K562 (cell line): ENCODE data around the gene SART1. TPM values are rescaled to one million over a fixed set of nuclear protein-coding genes. Genes with fewer than 3 reads are reported as not detected.

Source experiments
- HNRNPLL ChIP-seq: fragments of 200-400 bp; formaldehyde crosslinking; IDR thresholded peaks from 2 replicates; pipeline ENCODE4 v1.6.1; 2017; ENCODE audit warnings: low read length, low read depth, mild to moderate bottlenecking; ENCODE audit not compliant: poor library complexity, severe bottlenecking
- RB1 ChIP-seq: fragments of 450-650 bp; IDR thresholded peaks from 2 replicates; pipeline ENCODE4 v1.6.1; 2017; ENCODE audit warnings: low read depth, mild to moderate bottlenecking
- REST ChIP-seq, 2 experiments: fragments of 450-650 bp; formaldehyde crosslinking in 1 of 2; IDR thresholded peaks; 2 replicates each; pipeline versions ENCODE4 v1.4.0 to v1.6.1; 2014 to 2020; ENCODE audit warnings: mild to moderate bottlenecking in 2 of 2, borderline replicate concordance in 1 of 2, low read depth in 1 of 2
- ZBTB11 ChIP-seq, 3 experiments: fragments of 200-800 bp in 1 of 3; fragments of 250-450 bp in 1 of 3; fragments of 450-650 bp in 1 of 3; sonication (Bioruptor Pico) in 1 of 3; sonication (Bioruptor generic) in 1 of 3; formaldehyde crosslinking in 1 of 3; IDR thresholded peaks; 2 replicates each; pipeline versions ENCODE4 v1.6.1 to v1.8.0; 2016 to 2022; ENCODE audit warnings: mild to moderate bottlenecking in 2 of 3, missing genetic modification characterization in 2 of 3, missing compliant biosample characterization in 1 of 3, moderate library complexity in 1 of 3
- ZNF232 ChIP-seq: sonication (generic); formaldehyde crosslinking; IDR thresholded peaks from 2 replicates; pipeline ENCODE4 v1.8.0; 2022; ENCODE audit warnings: mild to moderate bottlenecking, missing genetic modification reagents
- ZNF695 ChIP-seq: fragments of 450-650 bp; formaldehyde crosslinking; IDR thresholded peaks from 2 replicates; pipeline ENCODE4 v1.4.0; 2020; ENCODE audit warnings: mild to moderate bottlenecking, moderate library complexity
- polyA plus RNA-seq, 8 experiments: library from polyadenylated mRNA; depleted of rRNA in 4 of 8; stranded (reverse) in 5 of 8; unstranded in 3 of 8; fragments of >200 nt; fragmentation: Nextera tagmentation in 2 of 8; fragmentation: Illumina TruSeq in 1 of 8; extraction: Ambion mirVana in 2 of 8; extraction: Trizol in 1 of 8; gene quantifications; 2 replicates each; pipeline versions ENCODE4 v1.2.1 to v1.2.3, GENCODE V29; 2011 to 2014; ENCODE audit warnings: inconsistent platforms in 1 of 8, missing spikeins in 1 of 8
- total RNA-seq, 7 experiments: library from RNA; depleted of rRNA in 6 of 7; stranded (reverse); fragments of >200 nt in 6 of 7; fragmentation: Illumina TruSeq in 2 of 7; extraction: Trizol in 2 of 7; gene quantifications; 2 replicates each; pipeline versions ENCODE4 v1.2.1 to v1.2.3, GENCODE V29; 2011 to 2021; ENCODE audit warnings: low replicate concordance in 1 of 7

SART1 gene
- total and polyA plus RNA-seq, 9 of the 15 experiments (the other 6 are each of a cell fraction or from before 2014, with no cell fraction given) = 4.8 to 84.1 (median 31.7) TPM

GRCh38 chr11:65961267-65962140 lies at the start of gene SART1 (continued):
- TF ChIP-seq RB1 = peak; percentile 73; the same call in 1 of the 2 replicates
- no peak for TF ChIP-seq ZNF232
- TF ChIP-seq HNRNPLL = peak; percentile 84
- no peak for TF ChIP-seq ZNF695 (CRISPR knock-in tag)
- TF ChIP-seq REST (IDR thresholded peaks at IDR 0.05; ENCODE audit: borderline replicate concordance) = peak; percentile 29; the same call in 1 of the 2 replicates
- TF ChIP-seq REST (CRISPR knock-in tag; IDR thresholded peaks at IDR 0.05; ENCODE audit: low read depth) = no peak; the same call in 1 of the 2 replicates
- TF ChIP-seq ZBTB11 (CRISPR knock-in tag; IDR thresholded peaks at IDR 0.05) = peak; percentile 35 to 94 (median 69); a peak in 5 of 6 replicates
